GM12873 (cell line): ENCODE data around the gene IL4I1.

Experiments
- TF ChIP-seq, protein P1 (sequence below): IDR thresholded peaks from 2 replicates; pipeline ENCODE4 v1.5.1; 2012; ENCODE audit warnings: low read depth, mild to moderate bottlenecking, moderate library complexity, low read length, control low read depth; ENCODE audit not compliant: insufficient read depth; ENCODE audit errors: missing control alignments

IL4I1 gene

GRCh38 chr19:49912965-49913685, 16.4 kb upstream of the IL4I1 start:
- TF ChIP-seq, protein P1, sequence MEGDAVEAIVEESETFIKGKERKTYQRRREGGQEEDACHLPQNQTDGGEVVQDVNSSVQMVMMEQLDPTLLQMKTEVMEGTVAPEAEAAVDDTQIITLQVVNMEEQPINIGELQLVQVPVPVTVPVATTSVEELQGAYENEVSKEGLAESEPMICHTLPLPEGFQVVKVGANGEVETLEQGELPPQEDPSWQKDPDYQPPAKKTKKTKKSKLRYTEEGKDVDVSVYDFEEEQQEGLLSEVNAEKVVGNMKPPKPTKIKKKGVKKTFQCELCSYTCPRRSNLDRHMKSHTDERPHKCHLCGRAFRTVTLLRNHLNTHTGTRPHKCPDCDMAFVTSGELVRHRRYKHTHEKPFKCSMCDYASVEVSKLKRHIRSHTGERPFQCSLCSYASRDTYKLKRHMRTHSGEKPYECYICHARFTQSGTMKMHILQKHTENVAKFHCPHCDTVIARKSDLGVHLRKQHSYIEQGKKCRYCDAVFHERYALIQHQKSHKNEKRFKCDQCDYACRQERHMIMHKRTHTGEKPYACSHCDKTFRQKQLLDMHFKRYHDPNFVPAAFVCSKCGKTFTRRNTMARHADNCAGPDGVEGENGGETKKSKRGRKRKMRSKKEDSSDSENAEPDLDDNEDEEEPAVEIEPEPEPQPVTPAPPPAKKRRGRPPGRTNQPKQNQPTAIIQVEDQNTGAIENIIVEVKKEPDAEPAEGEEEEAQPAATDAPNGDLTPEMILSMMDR: peak; percentile 43

- TF ChIP-seq, protein P1: no peak
These were observed 14.9 kb upstream of the IL4I1 start for GRCh38 chr19:49911381-49912145.

GRCh38 chr19:49910179-49910578, 13.5 kb upstream of the IL4I1 start:
- TF ChIP-seq, protein P1: no peak

GRCh38 chr19:49908480-49909420, 12.1 kb upstream of the IL4I1 start:
- TF ChIP-seq, protein P1: no peak

GRCh38 chr19:49907745-49908446, 11.2 kb upstream of the IL4I1 start:
- TF ChIP-seq, protein P1: no peak

- TF ChIP-seq, protein P1: no peak
These were observed 10.3 kb upstream of the IL4I1 start for GRCh38 chr19:49906879-49907564.
